ENCODE data around the gene CHIA. TPM values are rescaled to one million over a fixed set of nuclear protein-coding genes. Genes with fewer than 3 reads are reported as not detected.

Gene CHIA
- total RNA-seq, 4 donors from 2014 or later: not detected

- H3K4me1 ChIP-seq: peaks cover 0 to 9% (median 0%) of the 10 kb centered on the region in 4 donors
- no peak overlapping the region for H3K4me3 ChIP-seq
- H3K9me3 ChIP-seq: peaks cover 0 to 3% (median 0%) of the 10 kb centered on the region in 4 donors
- DNase-seq (ENCODE audit: low spot score in 2 of 2): no peak
- H3K27ac ChIP-seq: no peak overlapping the region
- peaks cover 0 to 22% of the 10 kb centered on the region in 2 donors for H3K27me3 ChIP-seq
- H3K36me3 ChIP-seq: no peaks in the 10 kb centered on the region
- WGBS, 2 donors: 65 to 77% methylated on average over 4 of the region's 4 CpGs
- no peak for TF ChIP-seq POLR2A (IDR thresholded peaks at IDR 0.05)
- no peak for TF ChIP-seq CTCF (IDR thresholded peaks at IDR 0.05)
- no peak for TF ChIP-seq EP300 (IDR thresholded peaks at IDR 0.05)
These were observed 22.7 kb upstream of the CHIA start for GRCh38 chr1:111267801-111268508.

GRCh38 chr1:111269825-111270406 lies 20.7 kb upstream of the CHIA start:
- Histone ChIP-seq H3K27ac (no peak overlapping the region), H3K4me3 (no peak overlapping the region), H3K36me3 (no peaks in the 10 kb centered on the region), H3K4me1 (peaks cover 0 to 9% (median 0%) of the 10 kb centered on the region in 4 donors), H3K27me3 (peaks cover 0 to 22% of the 10 kb centered on the region in 2 donors), H3K9me3 (no peaks in the 10 kb centered on the region)
- DNase-seq (ENCODE audit: low spot score in 2 of 2): no peak
- WGBS, 2 donors: 84 to 86% methylated on average over 4 of the region's 4 CpGs
- TF ChIP-seq EP300 (IDR thresholded peaks at IDR 0.05) (no peak), POLR2A (IDR thresholded peaks at IDR 0.05) (no peak), CTCF (IDR thresholded peaks at IDR 0.05) (no peak)

GRCh38 chr1:111270771-111271463 lies 19.7 kb upstream of the CHIA start:
- Histone ChIP-seq H3K4me1 (peaks cover 0 to 9% (median 0%) of the 10 kb centered on the region in 4 donors), H3K36me3 (no peaks in the 10 kb centered on the region), H3K9me3 (no peaks in the 10 kb centered on the region), H3K4me3 (no peak overlapping the region), H3K27ac (no peak overlapping the region), H3K27me3 (peaks cover 0 to 22% of the 10 kb centered on the region in 2 donors)
- 9 to 12% methylated on average over 27 to 38 of the region's 40 CpGs for WGBS, 2 donors
- no peak for DNase-seq (ENCODE audit: low spot score in 2 of 2)
- TF ChIP-seq POLR2A (IDR thresholded peaks at IDR 0.05): no peak

GRCh38 chr1:111271464-111271801 lies 19.2 kb upstream of the CHIA start:
- DNase-seq (ENCODE audit: low spot score in 2 of 2): no peak
- H3K27me3 ChIP-seq: peaks cover 0 to 22% of the 10 kb centered on the region in 2 donors

GRCh38 chr1:111272081-111272480 lies 18.6 kb upstream of the CHIA start:
- DNase-seq (ENCODE audit: low spot score in 2 of 2): no peak
- Histone ChIP-seq H3K4me3 (no peak overlapping the region), H3K27ac (no peak overlapping the region), H3K27me3 (peaks cover 0 to 22% of the 10 kb centered on the region in 2 donors), H3K4me1 (peaks cover 0 to 9% (median 0%) of the 10 kb centered on the region in 4 donors), H3K36me3 (no peaks in the 10 kb centered on the region), H3K9me3 (peaks cover 0 to 4% (median 0%) of the 10 kb centered on the region in 4 donors)
- TF ChIP-seq CTCF (IDR thresholded peaks at IDR 0.05) (no peak), EP300 (IDR thresholded peaks at IDR 0.05) (no peak), POLR2A (IDR thresholded peaks at IDR 0.05) (no peak)
- WGBS, 2 donors: 31 to 35% methylated on average over 3 of the region's 3 CpGs

More at GRCh38 chr1:111271464-111271801, 19.2 kb upstream of the CHIA start:
- no peaks in the 10 kb centered on the region for H3K36me3 ChIP-seq
- 8 to 16% methylated on average over 8 to 15 of the region's 16 CpGs for WGBS, 2 donors
- H3K9me3 ChIP-seq: no peaks in the 10 kb centered on the region
- H3K4me3 ChIP-seq: no peak overlapping the region
- no peak for TF ChIP-seq CTCF (IDR thresholded peaks at IDR 0.05)
- TF ChIP-seq POLR2A (IDR thresholded peaks at IDR 0.05): no peak
- no peak for TF ChIP-seq EP300 (IDR thresholded peaks at IDR 0.05)
- H3K27ac ChIP-seq: no peak overlapping the region
- H3K4me1 ChIP-seq: peaks cover 0 to 9% (median 0%) of the 10 kb centered on the region in 4 donors

Measured in tibial nerve (tissue), 4 donors.